ENCODE data around the gene CEP70. TPM values are rescaled to one million over a fixed set of nuclear protein-coding genes. Genes with fewer than 3 reads are reported as not detected.
"Not testable (repeated sequence)": the region's sequence is repeated elsewhere in the genome, so short reads cannot be mapped to it uniquely, and the experiment has no call there.

CEP70 gene
- polyA plus RNA-seq, 2 of the 4 experiments (the other 2 are of a cell fraction): 16.5 to 17.1 TPM

- no peak for TF ChIP-seq JUNB (IDR thresholded peaks at IDR 0.05)
- no peak for TF ChIP-seq ZNF302 (CRISPR knock-in tag; IDR thresholded peaks at IDR 0.05)
- TF ChIP-seq BCL3 (IDR thresholded peaks at IDR 0.05): peak; percentile 35; the same call in 1 of the 3 replicates
- no peak for TF ChIP-seq KDM1A (IDR thresholded peaks at IDR 0.05; ENCODE audit: low read depth)
- no peak for TF ChIP-seq FOSB (CRISPR knock-in tag; IDR thresholded peaks at IDR 0.05)
- TF ChIP-seq MAFK (IDR thresholded peaks at IDR 0.05; ENCODE audit: partially characterized antibody): no peak
- TF ChIP-seq, protein P1, sequence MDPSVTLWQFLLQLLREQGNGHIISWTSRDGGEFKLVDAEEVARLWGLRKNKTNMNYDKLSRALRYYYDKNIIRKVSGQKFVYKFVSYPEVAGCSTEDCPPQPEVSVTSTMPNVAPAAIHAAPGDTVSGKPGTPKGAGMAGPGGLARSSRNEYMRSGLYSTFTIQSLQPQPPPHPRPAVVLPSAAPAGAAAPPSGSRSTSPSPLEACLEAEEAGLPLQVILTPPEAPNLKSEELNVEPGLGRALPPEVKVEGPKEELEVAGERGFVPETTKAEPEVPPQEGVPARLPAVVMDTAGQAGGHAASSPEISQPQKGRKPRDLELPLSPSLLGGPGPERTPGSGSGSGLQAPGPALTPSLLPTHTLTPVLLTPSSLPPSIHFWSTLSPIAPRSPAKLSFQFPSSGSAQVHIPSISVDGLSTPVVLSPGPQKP (IDR thresholded peaks at IDR 0.05; ENCODE audit: low read depth, low read length): no peak
- no peak for TF ChIP-seq RNF2 (IDR thresholded peaks at IDR 0.05; ENCODE audit: borderline replicate concordance, low read depth)
- TF ChIP-seq CTCF (IDR thresholded peaks at IDR 0.05): no peak
- no peak for TF ChIP-seq CEBPB (IDR thresholded peaks at IDR 0.05)
- TF ChIP-seq CHD2 (IDR thresholded peaks at IDR 0.05; ENCODE audit: low read length, partially characterized antibody): no peak
- TF ChIP-seq HOXA7 (CRISPR knock-in tag; IDR thresholded peaks at IDR 0.05): no peak
- TF ChIP-seq RFX5 (IDR thresholded peaks at IDR 0.05): no peak
- TF ChIP-seq MAZ (IDR thresholded peaks at IDR 0.05; ENCODE audit: borderline replicate concordance, low read depth, low read length): no peak
- TF ChIP-seq HOXB5 (CRISPR knock-in tag; IDR thresholded peaks at IDR 0.05): no peak
- no peak for TF ChIP-seq HEYL (CRISPR knock-in tag; IDR thresholded peaks at IDR 0.05)
- no peak for TF ChIP-seq TFCP2L1 (CRISPR knock-in tag; IDR thresholded peaks at IDR 0.05)
- no peak for TF ChIP-seq CBX2 (IDR thresholded peaks at IDR 0.05; ENCODE audit: borderline replicate concordance, low read depth)
- TF ChIP-seq, protein P2, sequence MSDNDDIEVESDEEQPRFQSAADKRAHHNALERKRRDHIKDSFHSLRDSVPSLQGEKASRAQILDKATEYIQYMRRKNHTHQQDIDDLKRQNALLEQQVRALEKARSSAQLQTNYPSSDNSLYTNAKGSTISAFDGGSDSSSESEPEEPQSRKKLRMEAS (IDR thresholded peaks at IDR 0.05): peak; percentile 53
- no peak for TF ChIP-seq NR3C1 (IDR thresholded peaks at IDR 0.05)
- no peak for TF ChIP-seq FOSL2 (IDR thresholded peaks at IDR 0.05)
- TF ChIP-seq FOSL2 (CRISPR knock-in tag; IDR thresholded peaks at IDR 0.05): no peak
- no peak for TF ChIP-seq NFE2L2 (conservative IDR thresholded peaks at IDR 0.05; ENCODE audit: low read length)
- TF ChIP-seq ZC3H11A (IDR thresholded peaks at IDR 0.05): no peak
- no peak for TF ChIP-seq KDM5A (IDR thresholded peaks at IDR 0.05)
- no peak for TF ChIP-seq SREBF2 (IDR thresholded peaks at IDR 0.05)
- no peak for TF ChIP-seq TP53 (CRISPR knock-in tag; IDR thresholded peaks at IDR 0.05)
- no peak for TF ChIP-seq HDAC2 (IDR thresholded peaks at IDR 0.05)
- TF ChIP-seq CHD4 (IDR thresholded peaks at IDR 0.05; ENCODE audit: borderline replicate concordance): no peak
- no peak for TF ChIP-seq GATA3 (IDR thresholded peaks at IDR 0.05; ENCODE audit: borderline replicate concordance)
- TF ChIP-seq POLR2A (IDR thresholded peaks at IDR 0.05; ENCODE audit: low read length): peak; percentile 29; the same call in 1 of the 2 replicates
- TF ChIP-seq MYC (IDR thresholded peaks at IDR 0.05; ENCODE audit: borderline replicate concordance, low read length): peak; percentile 19; the same call in 1 of the 2 replicates
These were observed 14.5 kb upstream of the CEP70 start, which contains the start of gene FAIM (continued) for GRCh38 chr3:138608322-138609135.

DNA sequence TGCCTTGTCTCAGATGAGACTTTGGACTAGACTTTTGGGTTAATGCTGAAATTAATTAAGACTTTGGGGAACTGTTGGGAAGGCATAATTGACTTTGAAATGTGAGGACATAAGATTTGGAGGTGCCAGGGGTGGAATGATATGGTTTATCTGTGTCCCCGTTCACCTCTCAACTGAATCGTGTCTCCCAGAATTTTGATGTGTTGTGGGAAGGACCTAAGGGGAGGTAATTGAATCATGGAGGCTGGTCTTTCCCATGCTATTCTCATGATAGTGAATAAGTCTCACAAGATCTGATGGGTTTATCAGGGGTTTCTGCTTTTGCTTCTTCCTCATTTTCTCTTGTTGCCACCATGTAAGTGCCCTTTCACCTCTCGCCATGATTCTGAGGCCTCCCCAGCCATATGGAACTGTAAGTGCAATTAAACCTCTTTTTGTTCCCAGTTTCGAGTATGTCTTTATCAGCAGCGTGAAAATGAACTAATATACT lies 10.1 kb upstream of the CEP70 start:
- POLR2A ChIA-PET; H3K4me2 ChIP-seq; H3K27ac ChIP-seq; H3K9me3 ChIP-seq; H3K4me1 ChIP-seq; FAIRE-seq; DNase-seq (ENCODE audit: low read depth in 1 of 2, low spot score in 1 of 2); H3K4me3 ChIP-seq; ATAC-seq: not testable (repeated sequence)
- CTCF ChIA-PET: interaction anchor here (2.0 kb wide), 1 partner anchor 312 kb away, joined by 17 read pairs; no protein-coding TSS in a partner anchor
- WGBS (ENCODE audit: missing lambda C conversion rate): 84% methylated on average over 5 of the region's 5 CpGs

GRCh38 chr3:138601661-138602060 lies 7.6 kb upstream of the CEP70 start:
- H3K9me3 ChIP-seq; H3K27ac ChIP-seq; POLR2A ChIA-PET; DNase-seq (ENCODE audit: low read depth in 1 of 2, low spot score in 1 of 2); H3K4me3 ChIP-seq; CTCF ChIA-PET; H3K4me2 ChIP-seq; ATAC-seq; FAIRE-seq: not testable (repeated sequence)
- H3K4me1 ChIP-seq: peaks cover 11% of the 10 kb centered on the region; the same call in 2 of the 3 replicates
- 55% methylated on average over 2 of the region's 2 CpGs for WGBS (ENCODE audit: missing lambda C conversion rate)
